Activated T-cell treated with anti-CD3 and anti-CD28 coated beads, Interleukin-2, amount 50 U/mL, for 72 hours (primary cell): Measurements from ENCODE around the gene PTPN3. TPM values are rescaled to one million over a fixed set of nuclear protein-coding genes. Genes with fewer than 3 reads are reported as not detected.
"Not testable (repeated sequence)": the region's sequence is repeated elsewhere in the genome, so short reads cannot be mapped to it uniquely, and the experiment has no call there.

Experiments
- ATAC-seq, 2 donors: fragments of 150-1000 bp; cut with Tn5 transposase; replicated peaks in 1 of 2; 2 replicates each; pipeline ENCODE4 v1.10.0; 2021; ENCODE audit warnings: moderate library complexity in 2 of 2, mild to moderate bottlenecking in 1 of 2
- DNase-seq, 2 donors: peaks; one replicate each; pipeline ENCODE4 v3.0.0; 2021 to 2022; ENCODE audit warnings: mixed read lengths in 1 of 2
- H3K27ac Mint-ChIP-seq: one replicate; pipeline ENCODE4 v1.8.0; 2022; ENCODE audit warnings: mild to moderate bottlenecking, moderate library complexity, mixed read lengths
- H3K27me3 Mint-ChIP-seq: one replicate; pipeline ENCODE4 v1.8.0; 2022; ENCODE audit warnings: low read depth, mixed read lengths
- H3K36me3 Mint-ChIP-seq, 2 donors: one replicate each; pipeline ENCODE4 v1.8.0; 2022; ENCODE audit warnings: mixed read lengths in 2 of 2, mild to moderate bottlenecking in 1 of 2; ENCODE audit not compliant: insufficient read depth in 2 of 2
- H3K4me1 Mint-ChIP-seq: one replicate; pipeline ENCODE4 v1.8.0; 2022; ENCODE audit warnings: low read depth, mixed read lengths
- H3K4me3 Mint-ChIP-seq, 2 donors: one replicate each; pipeline ENCODE4 v1.8.0; 2022; ENCODE audit warnings: mild to moderate bottlenecking in 2 of 2, mixed read lengths in 2 of 2, moderate library complexity in 2 of 2
- H3K9me3 Mint-ChIP-seq, 2 donors: one replicate each; pipeline ENCODE4 v1.8.0; 2022; ENCODE audit warnings: mixed read lengths in 2 of 2
- total RNA-seq, 2 donors: library from RNA; stranded (reverse); gene quantifications; one replicate each; pipeline ENCODE4 v1.2.3, GENCODE V29; 2022

The PTPN3 gene
- total RNA-seq, 2 donors from 2014 or later = 2.7 to 5.4 TPM

DNA sequence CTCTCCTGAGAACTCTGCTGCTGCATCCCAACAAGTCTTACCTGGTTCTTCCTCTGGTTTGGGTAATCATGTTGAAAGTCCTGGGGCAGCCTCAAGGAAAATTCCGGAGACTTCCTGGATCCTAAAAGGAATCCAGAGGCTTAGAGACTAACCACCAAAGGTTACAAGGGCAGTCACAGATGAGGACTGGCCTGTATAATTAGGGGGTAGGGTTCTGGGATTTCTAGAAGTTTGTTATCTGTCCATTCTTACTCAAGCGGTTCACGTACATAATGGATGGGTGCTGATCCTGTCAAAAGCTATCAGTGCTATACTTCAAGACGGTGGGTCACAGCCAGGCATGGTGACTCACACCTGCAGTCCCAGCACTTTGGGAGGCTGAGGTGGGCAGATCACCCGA, 125.9 kb downstream of the PTPN3 start:
- peaks cover 9% of the 10 kb centered on the region for H3K27me3 Mint-ChIP-seq
- H3K27ac Mint-ChIP-seq = no peak overlapping the region
- peaks cover 2 to 3% of the 10 kb centered on the region in 2 donors for H3K9me3 Mint-ChIP-seq
- no peaks in the 10 kb centered on the region for H3K4me1 Mint-ChIP-seq
- no peak for DNase-seq
- peaks cover 0 to 2% of the 10 kb centered on the region in 2 donors for H3K36me3 Mint-ChIP-seq
- H3K4me3 Mint-ChIP-seq = no peak overlapping the region
- ATAC-seq = no peak

DNA sequence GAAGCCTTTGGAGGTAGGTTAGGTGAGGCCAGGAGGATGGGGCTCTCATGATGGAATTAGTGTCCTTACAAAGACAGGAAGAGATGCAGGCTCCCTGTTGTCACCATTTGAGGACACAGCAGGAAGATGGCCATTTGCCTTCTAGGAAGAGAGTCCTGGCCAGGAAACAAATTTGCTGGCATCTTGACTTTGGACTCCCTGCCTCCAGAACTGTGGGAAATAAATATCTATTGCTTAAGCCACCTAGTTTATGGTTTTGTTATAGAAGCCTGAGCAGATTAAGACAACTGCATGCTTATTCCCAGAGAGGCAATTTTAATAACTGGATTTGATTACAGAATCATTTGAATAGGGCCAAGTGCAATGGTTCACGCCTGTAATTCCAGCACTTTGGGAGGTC, 126.7 kb downstream of the PTPN3 start:
- Mint-ChIP-seq H3K36me3 (peaks cover 0 to 2% of the 10 kb centered on the region in 2 donors), H3K27me3 (peaks cover 9% of the 10 kb centered on the region), H3K27ac (no peak overlapping the region), H3K4me1 (no peaks in the 10 kb centered on the region), H3K4me3 (no peak overlapping the region), H3K9me3 (peaks cover 2 to 3% of the 10 kb centered on the region in 2 donors)
- no peak for DNase-seq
- no peak for ATAC-seq

DNA sequence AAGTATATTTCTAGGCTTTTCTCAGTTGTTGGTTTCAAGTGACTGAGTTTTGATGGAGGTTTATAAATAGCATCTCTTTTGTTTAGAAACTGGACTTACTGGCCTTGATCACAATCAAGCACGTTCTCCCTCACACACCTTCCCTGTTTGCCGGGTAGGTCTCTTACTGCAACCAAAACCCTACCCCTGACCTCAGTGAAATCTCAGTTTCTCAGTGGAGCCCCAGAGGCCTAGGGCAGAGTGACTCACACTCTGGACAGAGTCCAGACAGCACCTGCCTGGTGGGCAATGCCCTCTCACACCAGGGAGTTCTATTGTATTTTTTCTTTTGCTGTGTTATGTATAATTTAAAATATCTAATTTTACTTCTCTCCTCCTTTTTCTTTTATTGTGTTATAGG, 128.8 kb downstream of the PTPN3 start:
- Mint-ChIP-seq H3K4me3 (no peak overlapping the region), H3K36me3 (peaks cover 0 to 2% of the 10 kb centered on the region in 2 donors), H3K9me3 (peaks cover 2 to 3% of the 10 kb centered on the region in 2 donors), H3K27me3 (peaks cover 20% of the 10 kb centered on the region), H3K27ac (no peak overlapping the region), H3K4me1 (no peaks in the 10 kb centered on the region)
- DNase-seq (no peak), ATAC-seq (no peak)

DNA sequence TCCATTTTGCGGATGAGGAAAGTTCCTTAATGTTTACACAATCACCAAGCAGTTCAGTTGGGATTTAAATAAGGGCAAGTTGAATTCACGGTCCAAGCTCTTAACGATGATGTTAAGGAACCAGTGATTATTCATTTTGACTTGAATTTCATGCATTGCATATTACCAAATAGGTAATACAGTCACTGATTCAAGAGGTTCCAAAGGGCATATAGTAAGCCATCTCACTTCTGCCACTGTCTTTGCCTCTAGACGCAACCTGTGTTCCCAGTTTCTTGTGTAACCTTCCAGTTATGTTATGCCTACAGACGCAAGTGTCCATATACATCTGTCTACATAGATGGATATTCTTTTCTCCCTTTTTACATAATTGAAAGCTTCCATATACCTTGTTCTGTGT, 137.3 kb downstream of the PTPN3 start:
- Mint-ChIP-seq H3K27me3 (peaks cover 28% of the 10 kb centered on the region), H3K36me3 (no peaks in the 10 kb centered on the region)

DNA sequence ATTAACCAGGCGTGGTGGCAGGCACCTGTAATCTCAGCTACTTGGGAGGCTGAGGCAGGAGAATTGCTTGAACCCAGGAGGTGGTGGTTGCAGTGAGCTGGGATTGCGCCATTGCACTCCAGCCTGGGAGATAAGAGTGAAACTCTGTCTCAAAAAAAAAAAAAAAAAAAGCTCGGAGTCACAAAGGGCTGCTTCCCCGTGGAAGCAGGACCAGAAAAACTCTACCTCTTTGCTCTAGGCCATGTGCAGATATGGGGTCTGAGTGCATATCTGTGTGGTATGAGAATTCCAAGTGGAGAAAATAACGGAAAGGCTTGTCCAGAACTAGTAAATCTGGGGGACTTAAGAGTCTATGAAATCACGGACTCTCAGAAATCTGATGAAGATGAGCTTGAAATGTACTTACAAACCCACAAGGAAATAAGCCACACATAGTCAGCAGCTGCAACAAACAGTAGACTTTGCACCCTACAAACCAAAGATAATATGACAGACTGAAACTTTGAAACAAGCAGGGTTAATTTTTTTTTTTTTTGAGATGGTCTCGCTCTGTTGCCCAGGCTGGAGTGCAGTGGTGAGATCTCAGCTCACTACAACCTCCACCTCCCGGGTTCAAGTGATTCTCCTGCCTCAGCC, 139.0 kb downstream of the PTPN3 start:
- H3K36me3 Mint-ChIP-seq, ATAC-seq, H3K9me3 Mint-ChIP-seq, H3K4me1 Mint-ChIP-seq, H3K27ac Mint-ChIP-seq, DNase-seq, H3K4me3 Mint-ChIP-seq: not testable (repeated sequence)
- H3K27me3 Mint-ChIP-seq = peaks cover 24% of the 10 kb centered on the region

More for the DNA sequence above, 137.3 kb downstream of the PTPN3 start:
- Mint-ChIP-seq H3K27ac (no peak overlapping the region), H3K4me3 (no peak overlapping the region), H3K4me1 (no peaks in the 10 kb centered on the region), H3K9me3 (no peaks in the 10 kb centered on the region)
- DNase-seq = no peak
- no peak for ATAC-seq

DNA sequence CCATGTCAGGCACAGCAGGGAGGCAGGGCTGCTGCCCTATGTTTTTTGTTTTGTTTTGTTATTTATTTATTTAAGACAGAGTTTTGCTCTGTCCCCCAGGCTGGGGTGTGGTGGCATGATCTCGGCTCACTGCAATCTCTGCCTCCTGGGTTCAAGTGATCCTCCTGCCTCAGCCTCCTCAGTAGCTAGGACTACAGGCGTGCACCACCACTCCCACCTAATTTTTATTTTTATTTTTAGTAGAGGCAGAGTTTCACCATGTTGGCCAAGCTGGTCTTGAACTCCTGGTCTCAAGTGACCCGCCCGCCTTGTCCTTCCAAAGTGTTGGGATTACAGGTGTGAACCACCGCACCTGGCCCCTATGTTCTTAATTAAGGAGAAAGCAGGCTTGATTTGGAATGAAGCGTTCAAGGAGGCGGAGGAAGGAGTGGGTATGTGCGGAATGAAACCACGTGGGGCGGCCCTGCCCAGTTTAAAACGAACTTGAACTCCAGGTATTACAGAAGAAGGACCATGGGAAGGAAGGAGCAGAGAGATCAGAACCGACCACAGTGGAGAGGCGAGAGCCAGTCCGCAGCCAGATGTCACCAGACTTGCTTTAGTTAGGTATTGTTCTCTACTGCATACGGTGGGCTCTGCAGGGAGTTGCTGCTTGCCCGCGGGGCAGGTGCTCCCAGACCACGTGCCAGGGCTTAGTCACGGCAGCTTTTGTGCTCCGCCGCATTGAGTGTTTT, 142.4 kb downstream of the PTPN3 start:
- no peak for ATAC-seq
- DNase-seq = no peak
- H3K4me1 Mint-ChIP-seq = peaks cover 5% of the 10 kb centered on the region
- no peak overlapping the region for H3K4me3 Mint-ChIP-seq
- H3K9me3 Mint-ChIP-seq = no peaks in the 10 kb centered on the region
- no peaks in the 10 kb centered on the region for H3K36me3 Mint-ChIP-seq
- no peak overlapping the region for H3K27ac Mint-ChIP-seq
- H3K27me3 Mint-ChIP-seq = peaks cover 17% of the 10 kb centered on the region

DNA sequence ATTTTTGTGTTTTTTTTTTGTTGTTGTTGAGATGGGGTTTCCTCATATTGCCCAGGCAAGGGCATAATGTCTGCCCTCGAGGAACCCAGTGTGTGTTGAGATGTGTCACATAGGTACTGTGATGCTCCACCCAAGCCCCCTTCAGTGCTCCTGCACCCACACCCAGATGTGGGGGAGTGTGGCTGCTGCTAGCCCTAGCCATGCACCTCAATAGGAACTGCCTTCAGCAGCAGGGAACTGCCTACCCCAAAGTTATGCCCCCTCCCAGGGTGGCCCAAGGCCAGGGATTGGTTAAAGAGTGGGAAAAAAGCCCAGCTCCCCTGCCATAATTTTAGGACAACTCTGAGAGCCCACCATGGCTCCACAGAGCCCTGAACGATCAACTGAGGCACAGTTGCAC, 143.9 kb downstream of the PTPN3 start:
- no peak for ATAC-seq
- Mint-ChIP-seq H3K36me3 (no peaks in the 10 kb centered on the region), H3K27me3 (peaks cover 18% of the 10 kb centered on the region), H3K4me3 (no peak overlapping the region), H3K27ac (no peak overlapping the region), H3K4me1 (peaks cover 6% of the 10 kb centered on the region), H3K9me3 (no peaks in the 10 kb centered on the region)
- DNase-seq = no peak

DNA sequence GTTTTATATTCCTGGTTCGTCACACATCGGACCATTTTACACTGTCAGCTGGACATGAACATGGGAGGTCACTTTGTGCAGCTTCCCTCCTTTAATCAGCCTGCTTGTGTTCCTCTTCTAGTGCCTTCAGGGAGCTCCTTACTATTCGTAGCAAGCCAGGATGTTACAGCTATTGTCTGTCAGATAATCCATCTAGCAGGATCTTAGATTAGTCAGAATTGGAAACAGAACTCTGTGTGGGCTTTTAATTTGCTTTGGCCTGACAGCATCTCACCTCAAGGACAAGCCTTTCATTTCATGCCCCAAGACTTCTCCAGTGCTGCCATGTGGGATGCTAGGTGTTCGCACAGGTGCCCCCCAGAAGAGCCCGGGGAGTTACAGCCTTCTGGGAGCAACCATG, 147.1 kb downstream of the PTPN3 start:
- H3K4me3 Mint-ChIP-seq = no peak overlapping the region
- ATAC-seq (no peak), DNase-seq (no peak)
- H3K27ac Mint-ChIP-seq = no peak overlapping the region
- H3K9me3 Mint-ChIP-seq = no peaks in the 10 kb centered on the region
- H3K4me1 Mint-ChIP-seq = peaks cover 6% of the 10 kb centered on the region
- no peaks in the 10 kb centered on the region for H3K36me3 Mint-ChIP-seq
- H3K27me3 Mint-ChIP-seq = peaks cover 32% of the 10 kb centered on the region

DNA sequence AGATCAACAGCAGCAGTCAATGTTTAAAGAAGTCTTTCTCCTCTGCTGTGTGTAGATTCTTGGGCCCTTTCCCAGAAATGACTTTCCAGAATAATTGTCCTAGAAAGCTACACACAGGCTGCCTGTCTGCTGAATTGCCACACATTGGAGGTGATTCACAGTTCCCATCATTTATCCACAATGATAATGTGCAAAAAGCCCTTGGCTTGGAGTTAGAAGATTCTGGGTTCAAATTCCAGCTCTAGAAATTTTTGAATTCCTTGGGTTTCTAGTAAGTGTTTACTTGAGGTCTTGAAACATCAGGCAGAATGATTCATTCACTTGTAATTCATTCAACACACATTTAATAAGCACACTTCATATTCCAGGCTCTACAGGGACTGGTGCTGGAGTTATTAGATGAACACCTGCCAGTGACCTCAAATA, 148.7 kb downstream of the PTPN3 start:
- ATAC-seq (no peak), DNase-seq (no peak)
- no peak overlapping the region for H3K4me3 Mint-ChIP-seq
- peaks cover 23% of the 10 kb centered on the region for H3K27me3 Mint-ChIP-seq
- H3K9me3 Mint-ChIP-seq = no peaks in the 10 kb centered on the region
- H3K36me3 Mint-ChIP-seq = no peaks in the 10 kb centered on the region
- peaks cover 6% of the 10 kb centered on the region for H3K4me1 Mint-ChIP-seq
- no peak overlapping the region for H3K27ac Mint-ChIP-seq

DNA sequence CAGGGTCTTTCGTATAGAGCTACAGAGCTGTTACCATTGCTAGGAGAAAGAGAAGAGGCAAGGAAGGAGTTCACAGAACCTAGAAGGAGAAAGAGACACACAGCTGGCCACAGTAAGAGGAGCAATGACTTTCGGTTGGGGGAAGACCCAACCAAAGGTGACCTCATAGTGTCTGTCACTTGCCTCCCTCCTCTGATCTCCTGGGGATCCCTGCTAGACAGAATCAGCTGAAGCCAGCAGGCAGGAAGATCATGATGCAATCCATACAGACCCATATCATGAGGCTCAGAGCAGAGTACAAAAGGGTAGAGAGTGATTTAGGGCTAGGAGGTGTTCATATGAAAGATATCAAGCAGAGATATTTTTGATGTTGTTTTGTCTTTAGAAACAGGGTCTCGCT, 151.2 kb downstream of the PTPN3 start:
- Mint-ChIP-seq H3K27ac (no peak overlapping the region), H3K27me3 (peaks cover 26% of the 10 kb centered on the region), H3K4me1 (peaks cover 6% of the 10 kb centered on the region), H3K9me3 (no peaks in the 10 kb centered on the region), H3K4me3 (no peak overlapping the region), H3K36me3 (no peaks in the 10 kb centered on the region)
- ATAC-seq (no peak), DNase-seq (no peak)

DNA sequence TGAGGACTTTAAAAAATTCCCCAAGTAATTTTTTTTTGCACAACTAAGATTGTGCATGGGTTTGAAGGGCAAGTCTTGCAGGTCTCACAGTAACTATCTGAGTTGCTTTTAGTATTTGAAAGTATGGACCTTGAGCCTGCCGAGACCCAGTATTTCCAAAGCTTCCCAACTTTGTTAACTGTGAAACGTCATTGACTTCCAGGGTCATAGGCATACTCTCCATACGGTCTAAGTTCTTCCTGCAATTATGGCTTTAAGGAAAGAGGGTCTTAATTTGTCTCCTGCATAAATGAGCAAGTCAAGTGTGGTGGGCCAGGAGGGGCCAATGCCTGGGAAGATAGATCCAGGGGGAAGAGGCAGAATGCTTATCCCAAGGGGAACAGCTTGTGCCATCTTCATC, 153.2 kb downstream of the PTPN3 start:
- no peak for ATAC-seq
- Mint-ChIP-seq H3K4me1 (no peaks in the 10 kb centered on the region), H3K27me3 (peaks cover 21% of the 10 kb centered on the region), H3K27ac (no peak overlapping the region), H3K9me3 (no peaks in the 10 kb centered on the region), H3K36me3 (no peaks in the 10 kb centered on the region), H3K4me3 (no peak overlapping the region)
- DNase-seq = no peak

DNA sequence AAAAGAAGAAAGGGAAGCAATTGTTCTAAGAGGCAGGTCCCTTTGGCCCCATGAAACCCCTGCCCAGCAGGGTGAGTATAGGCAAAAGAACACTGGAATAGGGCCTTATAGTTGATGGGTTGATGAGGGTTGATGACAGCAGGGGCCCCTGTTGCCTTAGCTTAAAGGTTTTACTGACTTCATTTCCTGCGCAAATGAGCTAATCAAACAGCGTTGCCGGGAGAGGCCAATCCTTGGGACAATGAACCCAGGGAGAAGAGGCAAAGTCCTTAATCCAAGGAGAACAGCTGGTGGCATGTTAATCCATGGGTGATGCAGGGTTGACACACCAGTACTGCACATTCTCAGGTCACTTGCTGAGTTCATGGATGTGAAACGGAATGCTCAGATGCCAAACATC, 155.2 kb downstream of the PTPN3 start:
- H3K9me3 Mint-ChIP-seq = no peaks in the 10 kb centered on the region
- H3K27ac Mint-ChIP-seq = no peak overlapping the region
- H3K36me3 Mint-ChIP-seq = no peaks in the 10 kb centered on the region
- no peak for DNase-seq
- no peaks in the 10 kb centered on the region for H3K4me1 Mint-ChIP-seq
- ATAC-seq = no peak
- H3K4me3 Mint-ChIP-seq = no peak overlapping the region
- H3K27me3 Mint-ChIP-seq = peaks cover 18% of the 10 kb centered on the region

DNA sequence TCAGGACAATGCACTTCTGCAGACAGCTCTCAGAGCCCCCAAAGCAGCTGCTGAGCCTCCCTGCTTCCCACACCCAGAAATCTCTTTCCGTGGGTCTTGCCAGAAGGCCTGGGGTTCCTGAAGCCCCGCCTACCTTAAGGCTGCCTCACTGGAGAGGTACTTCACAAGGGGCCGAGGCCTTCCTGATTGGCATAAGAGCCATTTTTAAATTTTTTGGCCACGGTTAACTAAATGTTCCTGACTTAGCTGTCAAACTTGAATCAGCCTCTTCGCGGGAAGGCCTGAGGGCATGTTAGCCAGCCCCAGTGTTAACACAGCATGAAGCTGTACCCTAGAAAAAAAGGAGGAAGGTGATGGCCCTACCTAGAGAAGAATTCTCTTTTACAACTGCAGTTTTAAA, 156.5 kb downstream of the PTPN3 start:
- Mint-ChIP-seq H3K27ac (no peak overlapping the region), H3K36me3 (no peaks in the 10 kb centered on the region), H3K9me3 (no peaks in the 10 kb centered on the region), H3K27me3 (peaks cover 5% of the 10 kb centered on the region), H3K4me1 (no peaks in the 10 kb centered on the region), H3K4me3 (no peak overlapping the region)
- no peak for ATAC-seq
- DNase-seq = no peak

DNA sequence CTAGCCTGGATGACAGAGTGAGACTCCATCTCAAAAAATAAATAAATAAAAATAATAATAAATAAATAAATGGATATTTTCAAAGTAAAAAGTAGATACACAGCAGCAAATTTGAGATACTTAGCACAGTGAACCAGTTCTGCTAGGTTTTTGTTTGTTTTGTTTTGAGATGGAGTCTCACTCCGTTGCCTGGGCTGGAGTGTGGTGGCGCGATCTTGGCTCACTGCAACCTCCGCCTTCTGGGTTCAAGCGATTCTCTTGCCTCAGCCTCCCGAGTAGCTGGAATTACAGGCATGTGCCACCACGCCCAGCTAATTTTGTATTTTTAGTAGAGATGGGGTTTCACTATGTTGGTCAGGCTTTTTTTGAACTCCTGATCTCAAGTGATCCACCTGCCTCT, 157.1 kb downstream of the PTPN3 start:
- DNase-seq, H3K9me3 Mint-ChIP-seq, H3K27me3 Mint-ChIP-seq, H3K4me1 Mint-ChIP-seq, H3K36me3 Mint-ChIP-seq, H3K4me3 Mint-ChIP-seq, H3K27ac Mint-ChIP-seq, ATAC-seq: not testable (repeated sequence)
